Measurements from ENCODE around the gene THSD4. TPM values are rescaled to one million over a fixed set of nuclear protein-coding genes. Genes with fewer than 3 reads are reported as not detected.

THSD4 gene
- total RNA-seq, 1 experiment from 2014 or later: 1.2 TPM

- in situ Hi-C loops (cut with HindIII; ENCODE audit: low sequenced_read_pairs): no loop called here
- no peak for DNase-seq (ENCODE audit: low spot score)
These were observed 697.9 kb downstream of the THSD4 start for GRCh38 chr15:71812966-71813722.

- in situ Hi-C loops (cut with HindIII; ENCODE audit: low sequenced_read_pairs): no loop called here
- DNase-seq (ENCODE audit: low spot score): no peak
These were observed 698.6 kb downstream of the THSD4 start for GRCh38 chr15:71813723-71814470.

GRCh38 chr15:71815301-71815700, 700.0 kb downstream of the THSD4 start:
- in situ Hi-C loops (cut with HindIII; ENCODE audit: low sequenced_read_pairs): no loop called here
- no peak for DNase-seq (ENCODE audit: low spot score)

- no peak for DNase-seq (ENCODE audit: low spot score)
- in situ Hi-C loops (cut with HindIII; ENCODE audit: low sequenced_read_pairs): no loop called here
These were observed 702.1 kb downstream of the THSD4 start for GRCh38 chr15:71817351-71817750.

GRCh38 chr15:71820127-71820526, 704.9 kb downstream of the THSD4 start:
- in situ Hi-C loops (cut with HindIII; ENCODE audit: low sequenced_read_pairs): no loop called here

GRCh38 chr15:71821547-71822129, 706.4 kb downstream of the THSD4 start:
- no peak for DNase-seq (ENCODE audit: low spot score)
- in situ Hi-C loops (cut with HindIII; ENCODE audit: low sequenced_read_pairs): no loop called here

More at GRCh38 chr15:71820127-71820526, 704.9 kb downstream of the THSD4 start:
- DNase-seq (ENCODE audit: low spot score): no peak

- in situ Hi-C loops (cut with HindIII; ENCODE audit: low sequenced_read_pairs): no loop called here
- no peak for DNase-seq (ENCODE audit: low spot score)
These were observed 707.8 kb downstream of the THSD4 start for GRCh38 chr15:71822890-71823630.

GRCh38 chr15:71823801-71824200, 708.5 kb downstream of the THSD4 start:
- in situ Hi-C loops (cut with HindIII; ENCODE audit: low sequenced_read_pairs): no loop called here
- no peak for DNase-seq (ENCODE audit: low spot score)

GRCh38 chr15:71825021-71825730, 709.9 kb downstream of the THSD4 start:
- in situ Hi-C loops (cut with HindIII; ENCODE audit: low sequenced_read_pairs): no loop called here
- no peak for DNase-seq (ENCODE audit: low spot score)

GRCh38 chr15:71826196-71826595, 710.9 kb downstream of the THSD4 start:
- in situ Hi-C loops (cut with HindIII; ENCODE audit: low sequenced_read_pairs): no loop called here
- DNase-seq (ENCODE audit: low spot score): no peak

- DNase-seq (ENCODE audit: low spot score): no peak
- in situ Hi-C loops (cut with HindIII; ENCODE audit: low sequenced_read_pairs): no loop called here
These were observed 715.7 kb downstream of the THSD4 start for GRCh38 chr15:71830981-71831380.

Other genes with a start within 250 kb of the THSD4 start
- gene THAP10, start 223.0 kb upstream of the THSD4 start, total RNA-seq (2014; rRNA removed; shearing (Covaris generic)): 6.8 and 7.8 TPM in 2 replicates
- 9.3 and 15.3 TPM in 2 replicates for gene LRRC49, start 222.6 kb upstream of the THSD4 start, total RNA-seq (2014; rRNA removed; shearing (Covaris generic))

Measured in G401 (cell line).